HepG2 (cell line): Measurements from ENCODE around the gene FUCA1. TPM values are rescaled to one million over a fixed set of nuclear protein-coding genes. Genes with fewer than 3 reads are reported as not detected.

ENCODE experiments used
- AKNA ChIP-seq: sonication (generic); formaldehyde crosslinking; IDR thresholded peaks from 2 replicates; pipeline ENCODE4 v1.4.0; 2020; ENCODE audit warnings: missing genetic modification reagents, borderline replicate concordance
- ATM ChIP-seq: fragments of 450-650 bp; IDR thresholded peaks from 2 replicates; pipeline ENCODE4 v1.7.1; 2017; ENCODE audit warnings: mild to moderate bottlenecking, borderline replicate concordance
- FOXC1 ChIP-seq: sonication (generic); formaldehyde crosslinking; IDR thresholded peaks from 2 replicates; pipeline ENCODE4 v1.8.0; 2022; ENCODE audit warnings: mild to moderate bottlenecking, missing genetic modification reagents, borderline replicate concordance
- HMG20B ChIP-seq: conservative IDR thresholded peaks from 2 replicates; pipeline ENCODE4 v1.6.1; 2016; ENCODE audit warnings: missing genetic modification reagents, missing compliant biosample characterization
- HOXA9 ChIP-seq: sonication (generic); formaldehyde crosslinking; IDR thresholded peaks from 2 replicates; pipeline ENCODE4 v1.8.1; 2022; ENCODE audit warnings: missing genetic modification reagents, mild to moderate bottlenecking, moderate library complexity, borderline replicate concordance
- XBP1 ChIP-seq: sonication (generic); formaldehyde crosslinking; IDR thresholded peaks from 2 replicates; pipeline ENCODE4 v1.5.0; 2020; ENCODE audit warnings: missing genetic modification reagents
- ZFP91 ChIP-seq: sonication (generic); formaldehyde crosslinking; IDR thresholded peaks from 2 replicates; pipeline ENCODE4 v1.9.0; 2022; ENCODE audit warnings: missing genetic modification reagents, mild to moderate bottlenecking, borderline replicate concordance
- ZNF18 ChIP-seq: sonication (generic); formaldehyde crosslinking; IDR thresholded peaks from 2 replicates; pipeline ENCODE4 v1.8.0; 2022; ENCODE audit warnings: mild to moderate bottlenecking, missing genetic modification reagents; ENCODE audit not compliant: insufficient replicate concordance
- ZNF234 ChIP-seq: sonication (generic); formaldehyde crosslinking; conservative IDR thresholded peaks from 2 replicates; pipeline ENCODE4 v1.5.1; 2020; ENCODE audit warnings: mild to moderate bottlenecking, missing genetic modification reagents
- ZNF282 ChIP-seq: fragments of 450-650 bp; IDR thresholded peaks from 2 replicates; pipeline ENCODE4 v1.6.1; 2018; ENCODE audit not compliant: partially characterized antibody
- ZNF382 ChIP-seq: sonication (generic); formaldehyde crosslinking; IDR thresholded peaks from 2 replicates; pipeline ENCODE4 v1.5.0; 2020; ENCODE audit warnings: missing genetic modification reagents, mild to moderate bottlenecking, borderline replicate concordance
- ZNF629 ChIP-seq: sonication (generic); formaldehyde crosslinking; conservative IDR thresholded peaks from 2 replicates; pipeline ENCODE4 v1.5.0; 2020; ENCODE audit warnings: missing genetic modification reagents
- ZNF703 ChIP-seq: sonication (generic); formaldehyde crosslinking; IDR thresholded peaks from 2 replicates; pipeline ENCODE4 v1.5.1; 2020; ENCODE audit warnings: missing genetic modification reagents, mild to moderate bottlenecking, moderate library complexity, borderline replicate concordance
- ZNF768 ChIP-seq: sonication (generic); formaldehyde crosslinking; IDR thresholded peaks from 2 replicates; pipeline ENCODE4 v1.4.0; 2020; ENCODE audit warnings: missing genetic modification reagents
- polyA plus RNA-seq, 8 experiments: library from polyadenylated mRNA; depleted of rRNA in 3 of 8; stranded (reverse) in 7 of 8; unstranded in 1 of 8; fragments of >200 nt; fragmentation: Illumina TruSeq in 4 of 8; extraction: Trizol in 4 of 8; gene quantifications; 2 replicates each; pipeline versions ENCODE4 v1.2.1 to v1.2.3, GENCODE V29; 2011 to 2016; ENCODE audit warnings: low read depth in 4 of 8, missing spikeins in 1 of 8, mixed read lengths in 1 of 8; ENCODE audit not compliant: insufficient read depth in 1 of 8
- total RNA-seq, 5 experiments: library from RNA; depleted of rRNA; stranded (reverse); fragments of >200 nt; fragmentation: Illumina TruSeq; extraction: Trizol; gene quantifications; 2 replicates each; pipeline ENCODE4 v1.2.3, GENCODE V29; 2016; ENCODE audit warnings: low read depth in 1 of 5

Gene FUCA1
- total and polyA plus RNA-seq, 2 of the 13 experiments (the other 11 are each of a cell fraction or from before 2014, with no cell fraction given): 32.7 to 33.6 TPM

GRCh38 chr1:23799570-23800399 lies 68.3 kb downstream of the FUCA1 start (continued):
- TF ChIP-seq AKNA (CRISPR knock-in tag) (no peak), ZNF768 (CRISPR knock-in tag) (no peak), ZNF282 (no peak), ZNF234 (peak; percentile 70; the same call in 1 of the 2 replicates), FOXC1 (CRISPR knock-in tag) (no peak), ZNF703 (CRISPR knock-in tag) (no peak; the same call in 1 of the 2 replicates), HOXA9 (CRISPR knock-in tag) (no peak), ATM (no peak), HMG20B (no peak), ZFP91 (CRISPR knock-in tag) (no peak), ZNF382 (CRISPR knock-in tag) (no peak), ZNF629 (CRISPR knock-in tag) (peak; percentile 8; the same call in 1 of the 2 replicates), ZNF18 (CRISPR knock-in tag) (peak; percentile 5), XBP1 (CRISPR knock-in tag) (no peak)
